Measurements from ENCODE around the gene STK16. TPM values are rescaled to one million over a fixed set of nuclear protein-coding genes. Genes with fewer than 3 reads are reported as not detected.

Gene STK16
- total and polyA plus RNA-seq, 8 donors: 14.7 to 28.4 (median 17.1) TPM

- intact Hi-C loops (cut with DNase I): no loop called here
- ATAC-seq: no peak
- Histone ChIP-seq H3K36me3 (peaks cover 11 to 51% (median 33%) of the 10 kb centered on the region in 3 donors), H3K27ac (no peak overlapping the region), H3K9me3 (no peaks in the 10 kb centered on the region), H3K27me3 (no peaks in the 10 kb centered on the region), H3K4me3 (no peak overlapping the region), H3K4me1 (peaks cover 8 to 12% (median 11%) of the 10 kb centered on the region in 3 donors)
- 84% methylated on average over 3 of the region's 3 CpGs for WGBS, 2 donors
- TF ChIP-seq CTCF (IDR thresholded peaks at IDR 0.05): no peak
- no peak for DNase-seq
- FAIRE-seq: no peak
Measured at GRCh38 chr2:219225350-219225749, 19.9 kb upstream of the STK16 start.

GRCh38 chr2:219228041-219228910, 17.0 kb upstream of the STK16 start:
- intact Hi-C loops (cut with DNase I): no loop called here
- Histone ChIP-seq H3K4me1 (peaks cover 12 to 21% (median 16%) of the 10 kb centered on the region in 3 donors), H3K27ac (peak overlapping the region in 2 of 4 donors; percentile 91 to 95), H3K9me3 (no peaks in the 10 kb centered on the region), H3K27me3 (no peaks in the 10 kb centered on the region), H3K4me3 (peak overlapping the region; percentile 58 to 89 (median 76)), H3K36me3 (peaks cover 7 to 40% (median 30%) of the 10 kb centered on the region in 3 donors)
- no peak for TF ChIP-seq CTCF (IDR thresholded peaks at IDR 0.05)
- 34 to 52% methylated on average over 7 of the region's 7 CpGs for WGBS, 2 donors
- FAIRE-seq (no peak), DNase-seq (no peak), ATAC-seq (no peak)

GRCh38 chr2:219228911-219229304, 16.4 kb upstream of the STK16 start:
- Histone ChIP-seq H3K36me3 (peaks cover 2 to 40% (median 29%) of the 10 kb centered on the region in 3 donors), H3K27me3 (no peaks in the 10 kb centered on the region), H3K4me3 (peak overlapping the region; percentile 58 to 89 (median 76)), H3K27ac (peak overlapping the region; percentile 91 to 95 (median 92)), H3K9me3 (no peaks in the 10 kb centered on the region), H3K4me1 (peaks cover 12 to 21% (median 16%) of the 10 kb centered on the region in 3 donors)
- ATAC-seq (peak in 3 of 4 donors; percentile 2 to 5 (median 3)), FAIRE-seq (no peak), DNase-seq (peak in 1 of 6 donors; percentile 89)
- intact Hi-C loops (cut with DNase I): no loop called here
- TF ChIP-seq CTCF (IDR thresholded peaks at IDR 0.05): no peak
- 1 to 2% methylated on average over 19 of the region's 19 CpGs for WGBS, 2 donors

- FAIRE-seq (peak; percentile 67), DNase-seq (peak; percentile 92 to 99 (median 99)), ATAC-seq (peak; percentile 96 to 98 (median 97))
- H3K36me3 ChIP-seq: peaks cover 3 to 40% (median 28%) of the 10 kb centered on the region in 3 donors
- intact Hi-C loops (cut with DNase I): no loop called here
- H3K27ac ChIP-seq: peak within 1 kb of the TSS; percentile 91 to 95 (median 92)
- TF ChIP-seq CTCF (IDR thresholded peaks at IDR 0.05): no peak
- H3K9me3 ChIP-seq: no peaks in the 10 kb centered on the region
- WGBS, 2 donors: 0% methylated on average over 57 to 80 of the region's 80 CpGs
- H3K4me1 ChIP-seq: peaks cover 12 to 21% (median 16%) of the 10 kb centered on the region in 3 donors
- H3K4me3 ChIP-seq: peak within 1 kb of the TSS; percentile 58 to 89 (median 76)
- no peaks in the 10 kb centered on the region for H3K27me3 ChIP-seq
Measured at GRCh38 chr2:219229305-219230058, 15.8 kb upstream of the STK16 start, which contains the start of the genes ANKZF1 and ATG9A. TSS of gene ANKZF1 (plus strand) at chr2:219229806. CDS start at chr2:219230258, 452 bp downstream. TSS of gene ATG9A (minus strand) at chr2:219229636. CDS start at chr2:219228024, 1,612 bp downstream.

All from pancreas (tissue), 10 donors.